ENCODE measurements around the gene SAA4.

DNA sequence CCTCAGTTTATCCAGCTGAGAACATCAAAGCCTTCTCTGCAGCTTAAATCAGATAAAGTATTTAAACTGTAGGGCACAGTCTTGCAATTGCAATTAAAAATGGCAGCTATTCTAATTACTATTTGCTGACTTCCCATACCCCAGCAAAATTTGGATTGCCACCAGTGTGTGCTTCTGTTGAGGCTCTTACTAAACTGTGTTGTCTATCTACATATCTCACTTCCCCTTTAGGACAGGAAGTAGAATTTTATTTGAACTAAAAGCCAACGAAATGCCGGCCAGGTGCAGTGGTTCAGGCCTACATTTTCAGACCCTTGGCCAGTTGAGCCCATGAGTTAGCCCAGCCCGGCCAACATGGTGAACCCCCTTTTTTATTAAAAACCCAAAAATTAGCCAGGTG lies 7.1 kb downstream of the SAA4 start:
- TF ChIP-seq, protein P1, sequence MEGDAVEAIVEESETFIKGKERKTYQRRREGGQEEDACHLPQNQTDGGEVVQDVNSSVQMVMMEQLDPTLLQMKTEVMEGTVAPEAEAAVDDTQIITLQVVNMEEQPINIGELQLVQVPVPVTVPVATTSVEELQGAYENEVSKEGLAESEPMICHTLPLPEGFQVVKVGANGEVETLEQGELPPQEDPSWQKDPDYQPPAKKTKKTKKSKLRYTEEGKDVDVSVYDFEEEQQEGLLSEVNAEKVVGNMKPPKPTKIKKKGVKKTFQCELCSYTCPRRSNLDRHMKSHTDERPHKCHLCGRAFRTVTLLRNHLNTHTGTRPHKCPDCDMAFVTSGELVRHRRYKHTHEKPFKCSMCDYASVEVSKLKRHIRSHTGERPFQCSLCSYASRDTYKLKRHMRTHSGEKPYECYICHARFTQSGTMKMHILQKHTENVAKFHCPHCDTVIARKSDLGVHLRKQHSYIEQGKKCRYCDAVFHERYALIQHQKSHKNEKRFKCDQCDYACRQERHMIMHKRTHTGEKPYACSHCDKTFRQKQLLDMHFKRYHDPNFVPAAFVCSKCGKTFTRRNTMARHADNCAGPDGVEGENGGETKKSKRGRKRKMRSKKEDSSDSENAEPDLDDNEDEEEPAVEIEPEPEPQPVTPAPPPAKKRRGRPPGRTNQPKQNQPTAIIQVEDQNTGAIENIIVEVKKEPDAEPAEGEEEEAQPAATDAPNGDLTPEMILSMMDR (tag by site-specific recombination; IDR thresholded peaks at IDR 0.05) = no peak
- no peak for TF ChIP-seq ZNF214 (tag by site-specific recombination; IDR thresholded peaks at IDR 0.05; ENCODE audit: borderline replicate concordance)
- TF ChIP-seq ZNF433 (tag by site-specific recombination; IDR thresholded peaks at IDR 0.05; ENCODE audit: low read depth) = no peak
- TF ChIP-seq KLF16 (tag by site-specific recombination; IDR thresholded peaks at IDR 0.05) = no peak
- no peak for TF ChIP-seq ZNF335 (tag by site-specific recombination; conservative IDR thresholded peaks at IDR 0.05)
- no peak for TF ChIP-seq ZFP3 (tag by site-specific recombination; IDR thresholded peaks at IDR 0.05; ENCODE audit: low read depth)
- no peak for TF ChIP-seq KLF1 (tag by site-specific recombination; IDR thresholded peaks at IDR 0.05)
- TF ChIP-seq ZNF114 (tag by site-specific recombination; IDR thresholded peaks at IDR 0.05) = no peak
- no peak for TF ChIP-seq ZNF549 (tag by site-specific recombination; IDR thresholded peaks at IDR 0.05)
- TF ChIP-seq ZNF707 (tag by site-specific recombination; IDR thresholded peaks at IDR 0.05) = no peak
- no peak for TF ChIP-seq BCL11B (tag by site-specific recombination; IDR thresholded peaks at IDR 0.05; ENCODE audit: low read depth)

All from HEK293 (cell line).